ENCODE results near the gene SDC4. TPM values are rescaled to one million over a fixed set of nuclear protein-coding genes. Genes with fewer than 3 reads are reported as not detected.

Gene SDC4
- 0.64 and 1.3 TPM in 2 replicates for total RNA-seq (2013; cell fraction: nucleolus; rRNA removed)
- 1.2 and 1.5 TPM in 2 replicates for total RNA-seq (2014; rRNA removed)
- total RNA-seq (2014; rRNA removed; fragmentation: Illumina TruSeq; extraction: Trizol), result 1.2 TPM in 2 replicates
- 2.3 and 2.6 TPM in 2 replicates for total RNA-seq (2021)
- polyA plus RNA-seq (2011; ENCODE audit: low read depth), result 0.71 TPM
- 10.3 and 11.3 TPM in 2 replicates for polyA plus RNA-seq (2011; rRNA removed)
- polyA plus RNA-seq (2011; cell fraction: cytosol; rRNA removed), result 10.9 and 12.1 TPM in 2 replicates
- polyA plus RNA-seq (2011; cell fraction: nucleus; rRNA removed), result 3.9 and 4.6 TPM in 2 replicates
- polyA plus RNA-seq (2012), result 0.91 and 1.6 TPM in 2 replicates
- 1.8 and 2.2 TPM in 2 replicates for polyA plus RNA-seq (2014; fragmentation: Illumina TruSeq; extraction: Trizol)
- polyA plus RNA-seq (2014; fragmentation: Nextera tagmentation; extraction: Ambion mirVana), result under 1 TPM; 0.52 to 0.66 TPM
- 1.4 and 1.9 TPM in 2 replicates for polyA plus RNA-seq (2014; rRNA removed)
- polyA plus RNA-seq (2016; fragmentation: Nextera tagmentation; extraction: Ambion mirVana), result 1 to 10 TPM; 1.4 TPM
- 17.6 and 21.9 TPM in 2 replicates for polyA minus RNA-seq (2011; rRNA and poly(A)+ RNA removed)
- 8.7 and 9.0 TPM in 2 replicates for polyA minus RNA-seq (2011; cell fraction: cytosol; rRNA and poly(A)+ RNA removed)
- 1.5 and 2.4 TPM in 2 replicates for polyA minus RNA-seq (2011; cell fraction: nucleus; rRNA and poly(A)+ RNA removed)
- percentile 59 among the genes with signal in this experiment for Bru-seq, nascent RNA
- percentile 66 among the genes with signal in this experiment for BruChase-seq, experiment 1, labeled RNA remaining after a 6-hour chase
- BruChase-seq, experiment 2, labeled RNA remaining after a 2-hour chase, result percentile 66 among the genes with signal in this experiment
- long read RNA-seq, experiment 1, partial matches to known transcripts, result 0 of 17 reads
- long read RNA-seq, experiment 1, other reads (novel, unspliced or antisense), result 15 of 17 reads
- long read RNA-seq, experiment 2, partial matches to known transcripts, result 0 of 3 reads
- long read RNA-seq, experiment 2, other reads (novel, unspliced or antisense), result 3 of 3 reads

- DNase-seq (ENCODE audit: low read depth, low spot score) (no peak), FAIRE-seq (no peak), ATAC-seq (peak; percentile 84)
- RAD21 ChIA-PET (ENCODE audit: unreplicated experiment), result interaction anchor here (0.7 to 1.7 kb wide), 5 partner anchors 11 to 23 kb away, joined by 3 to 5 read pairs (median 4); partner anchors contain the start of gene SYS1
- SMC1A ChIA-PET (ENCODE audit: uncharacterized antibody, unreplicated experiment), result interaction anchor here (0.8 to 1.8 kb wide), 5 partner anchors 7 to 89 kb away, joined by 3 to 9 read pairs (median 4); partner anchors contain the start of gene SYS1
- no peaks in the 10 kb centered on the region for H3K36me3 ChIP-seq (ENCODE audit: control insufficient read depth in 2 of 2, insufficient read depth in 2 of 2, low read length in 1 of 2)
- intact Hi-C loops (cut with micrococcal nuclease; ENCODE audit: unreplicated experiment) (no loop called here), in situ Hi-C loops (cut with MboI) (no loop called here)
- no TSS peak for BruUV-seq (replicated peaks)
- H3K27me3 ChIP-seq (replicated peaks in 1 of 2; ENCODE audit: control insufficient read depth in 2 of 2, insufficient read depth in 2 of 2, low read length in 1 of 2), result 0 out of 4 replicates have a peak, but pooled peaks cover 0 to 6% of the 10 kb centered on the region in 2 experiments
- 4% methylated on average over 40 of the region's 77 CpGs for WGBS (ENCODE audit: insufficient coverage, insufficient replicate concordance, low lambda C conversion rate, missing lambda C conversion rate)
- H3K4me1 ChIP-seq (ENCODE audit: control insufficient read depth, insufficient read depth, low read length), result peaks cover 6% of the 10 kb centered on the region
- H2AFZ ChIP-seq (ENCODE audit: control insufficient read depth, low read depth, low read length), result no peak within 1 kb of the TSS
- H3K4me2 ChIP-seq (ENCODE audit: control insufficient read depth, insufficient read depth), result peak within 1 kb of the TSS; percentile 81
- no peaks in the 10 kb centered on the region for H3K79me2 ChIP-seq (ENCODE audit: control insufficient read depth, insufficient read depth, low read length)
- no peak within 1 kb of the TSS for H3K9ac ChIP-seq (ENCODE audit: control insufficient read depth, insufficient read depth, low read length)
- POLR2A ChIA-PET, result interaction anchor here (0.9 to 1.7 kb wide), 4 partner anchors 12 to 110 kb away, joined by 4 to 8 read pairs (median 6); no protein-coding TSS in a partner anchor
- CTCF ChIA-PET, result interaction anchor here (1.2 to 3.8 kb wide), 4 partner anchors 11 to 39 kb away, joined by 3 to 13 read pairs (median 3); no protein-coding TSS in a partner anchor
- peaks cover 2% of the 10 kb centered on the region; the same call in 1 of the 2 replicates for H4K20me1 ChIP-seq (ENCODE audit: control insufficient read depth, insufficient read depth)
- H3K27ac ChIP-seq (ENCODE audit: control insufficient read depth, insufficient read depth), result no peak within 1 kb of the TSS
- H3K4me3 ChIP-seq, result peak within 1 kb of the TSS; percentile 49; the same call in 1 of the 2 replicates
- H3K9me3 ChIP-seq (replicated peaks; ENCODE audit: control insufficient read depth, insufficient read depth, low read length), result no peaks in the 10 kb centered on the region
- TF ChIP-seq LARP7 (IDR thresholded peaks at IDR 0.05) (0 out of 2 replicates have a peak, but pooled peaks have one; percentile 29), MEF2B (IDR thresholded peaks at IDR 0.05; ENCODE audit: partially characterized antibody, poor library complexity, severe bottlenecking) (peak; percentile 71), NR2F1 (conservative IDR thresholded peaks at IDR 0.05) (0 out of 2 replicates have a peak, but pooled peaks have one; percentile 24), IKZF1 (conservative IDR thresholded peaks at IDR 0.05) (peak; percentile 84), CBX3 (IDR thresholded peaks at IDR 0.05; ENCODE audit: borderline replicate concordance, low read depth) (no peak), SIN3A (IDR thresholded peaks at IDR 0.05; ENCODE audit: low read depth, low read length) (no peak), BHLHE40 (IDR thresholded peaks at IDR 0.05; ENCODE audit: borderline replicate concordance in 1 of 2, low read depth in 2 of 2, low read length in 1 of 2) (peak in 1 of 2 experiments; percentile 31; a peak in 1 of 4 replicates), NKRF (conservative IDR thresholded peaks at IDR 0.05) (peak; percentile 54; the same call in 1 of the 2 replicates), IKZF2 (IDR thresholded peaks at IDR 0.05) (peak in 1 of 2 experiments; percentile 60; a peak in 1 of 4 replicates), DPF2 (IDR thresholded peaks at IDR 0.05) (0 out of 2 replicates have a peak, but pooled peaks have one; percentile 12), POLR2A (IDR thresholded peaks at IDR 0.05; ENCODE audit: low read depth, low read length) (peak; percentile 79), E2F4 (IDR thresholded peaks at IDR 0.05; ENCODE audit: low read depth, low read length) (no peak), TCF12 (IDR thresholded peaks at IDR 0.05; ENCODE audit: low read depth, low read length) (peak; percentile 66; the same call in 1 of the 2 replicates)
- TF ChIP-seq, protein P1, sequence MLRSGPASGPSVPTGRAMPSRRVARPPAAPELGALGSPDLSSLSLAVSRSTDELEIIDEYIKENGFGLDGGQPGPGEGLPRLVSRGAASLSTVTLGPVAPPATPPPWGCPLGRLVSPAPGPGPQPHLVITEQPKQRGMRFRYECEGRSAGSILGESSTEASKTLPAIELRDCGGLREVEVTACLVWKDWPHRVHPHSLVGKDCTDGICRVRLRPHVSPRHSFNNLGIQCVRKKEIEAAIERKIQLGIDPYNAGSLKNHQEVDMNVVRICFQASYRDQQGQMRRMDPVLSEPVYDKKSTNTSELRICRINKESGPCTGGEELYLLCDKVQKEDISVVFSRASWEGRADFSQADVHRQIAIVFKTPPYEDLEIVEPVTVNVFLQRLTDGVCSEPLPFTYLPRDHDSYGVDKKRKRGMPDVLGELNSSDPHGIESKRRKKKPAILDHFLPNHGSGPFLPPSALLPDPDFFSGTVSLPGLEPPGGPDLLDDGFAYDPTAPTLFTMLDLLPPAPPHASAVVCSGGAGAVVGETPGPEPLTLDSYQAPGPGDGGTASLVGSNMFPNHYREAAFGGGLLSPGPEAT (IDR thresholded peaks at IDR 0.05; ENCODE audit: low read depth), result 0 out of 2 replicates have a peak, but pooled peaks have one; percentile 24
Measured at GRCh38 chr20:45347936-45348778, at the start of gene SDC4. Gene SDC4 (minus strand): TSS chr20:45348424. CDS start chr20:45348384, 40 bp downstream.

Measured in GM12878 (cell line).